ENCODE measurements around the gene TLE6.
"Not testable (repeated sequence)": the region's sequence is repeated elsewhere in the genome, so short reads cannot be mapped to it uniquely, and the experiment has no call there.

TLE6 gene

GRCh38 chr19:3004522-3004921 lies 27.2 kb downstream of the TLE6 start:
- no peak for DNase-seq

- no peak for DNase-seq
Measured at GRCh38 chr19:3005345-3005744, 28.0 kb downstream of the TLE6 start.

GRCh38 chr19:3006075-3006767 lies 28.9 kb downstream of the TLE6 start:
- DNase-seq, result no peak

DNA sequence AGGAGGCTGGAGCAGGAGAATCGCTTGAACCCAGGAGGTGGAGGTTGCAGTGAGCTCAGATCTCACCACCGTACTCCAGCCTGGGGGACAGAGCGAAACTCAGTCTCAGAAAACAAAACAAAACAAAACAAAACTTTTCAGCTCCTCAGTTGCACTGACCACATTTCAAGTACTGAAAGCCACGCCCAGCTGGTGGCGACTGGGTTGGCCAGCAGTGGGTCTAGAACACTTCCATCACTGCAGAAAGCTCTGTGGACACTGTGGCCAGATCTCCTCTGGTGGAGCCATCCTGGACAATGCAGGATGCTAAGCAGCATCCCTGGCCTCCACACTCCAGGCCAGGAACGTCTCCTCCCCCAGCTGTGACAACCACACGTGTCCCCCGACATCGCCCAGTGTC lies 30.6 kb downstream of the TLE6 start:
- DNase-seq, result no peak

GRCh38 chr19:3008994-3009393 lies 31.6 kb downstream of the TLE6 start:
- no peak for DNase-seq

GRCh38 chr19:3010871-3011270 lies 33.5 kb downstream of the TLE6 start:
- no peak for DNase-seq

DNA sequence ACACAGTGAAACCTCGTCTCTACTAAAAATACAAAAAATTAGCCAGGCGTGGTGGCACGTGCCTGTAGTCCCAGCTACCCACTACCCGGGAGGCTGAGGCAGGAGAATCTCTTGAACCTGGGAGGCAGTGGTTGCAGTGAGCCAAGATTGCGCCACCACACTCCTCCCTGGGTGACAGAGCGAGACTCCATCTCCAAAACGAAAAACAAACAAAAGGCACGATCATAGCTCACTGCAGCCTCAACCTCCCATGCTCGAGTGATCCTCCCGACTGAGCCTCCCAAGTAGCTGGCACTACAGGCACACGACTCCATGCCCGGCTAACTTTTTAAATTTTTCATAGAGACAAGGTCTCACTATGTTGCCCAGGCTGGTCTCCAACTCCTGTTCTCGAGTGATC lies 34.7 kb downstream of the TLE6 start:
- DNase-seq, result not testable (repeated sequence)

DNA sequence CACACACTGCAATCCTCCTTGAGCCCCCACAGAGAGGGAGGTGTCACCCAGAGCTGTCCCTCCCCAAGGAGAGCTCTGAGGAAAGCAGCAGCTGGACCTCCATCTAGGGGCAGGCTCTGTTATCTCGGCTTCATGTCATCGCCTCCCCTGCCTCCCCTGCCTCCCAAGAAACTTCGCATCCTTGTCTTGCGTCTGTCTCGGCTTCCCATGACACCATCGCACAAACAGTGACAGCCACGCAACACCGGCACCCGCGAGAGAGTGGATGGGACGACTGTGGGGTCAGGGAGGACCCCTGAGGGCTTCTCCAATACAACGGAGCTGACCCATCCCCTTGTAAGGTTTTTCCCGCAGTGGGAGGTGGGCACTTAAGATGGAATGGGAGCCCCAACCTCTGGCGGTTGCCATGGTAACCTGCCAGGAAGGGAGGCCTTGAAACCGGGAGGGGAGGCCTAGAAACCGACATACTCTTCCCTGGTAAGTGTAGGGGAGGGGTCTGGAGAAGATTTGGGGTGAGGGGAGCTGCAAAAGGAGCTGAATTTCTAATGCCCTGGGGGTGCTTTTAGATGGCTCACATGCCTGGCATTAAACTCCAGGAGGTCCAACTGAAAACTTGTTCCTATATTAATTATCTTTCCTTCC lies 35.4 kb downstream of the TLE6 start:
- no peak for DNase-seq

GRCh38 chr19:3013263-3013725 lies 35.9 kb downstream of the TLE6 start:
- DNase-seq, result no peak

DNA sequence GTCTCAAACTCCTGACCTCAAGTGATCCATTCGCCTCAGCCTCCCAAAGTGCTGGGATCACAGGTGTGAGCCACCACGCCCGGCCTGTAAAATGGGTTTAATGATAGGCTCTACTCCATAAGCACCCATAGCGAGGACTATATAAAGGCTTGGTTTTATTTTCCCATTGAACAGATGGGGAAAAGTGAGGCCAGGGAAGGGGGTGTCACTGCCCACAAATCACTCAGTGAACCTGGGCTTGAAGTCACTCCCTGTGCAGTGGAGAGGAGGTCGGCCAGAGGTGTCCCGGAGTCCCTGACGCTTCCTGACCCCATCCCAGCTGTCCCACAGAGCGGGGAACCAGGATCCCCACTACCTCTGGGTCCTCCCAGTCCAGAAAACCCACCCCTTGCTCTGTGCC lies 36.8 kb downstream of the TLE6 start:
- no peak for DNase-seq

- no peak for DNase-seq
Measured at GRCh38 chr19:3015126-3016057, 38.0 kb downstream of the TLE6 start.

DNA sequence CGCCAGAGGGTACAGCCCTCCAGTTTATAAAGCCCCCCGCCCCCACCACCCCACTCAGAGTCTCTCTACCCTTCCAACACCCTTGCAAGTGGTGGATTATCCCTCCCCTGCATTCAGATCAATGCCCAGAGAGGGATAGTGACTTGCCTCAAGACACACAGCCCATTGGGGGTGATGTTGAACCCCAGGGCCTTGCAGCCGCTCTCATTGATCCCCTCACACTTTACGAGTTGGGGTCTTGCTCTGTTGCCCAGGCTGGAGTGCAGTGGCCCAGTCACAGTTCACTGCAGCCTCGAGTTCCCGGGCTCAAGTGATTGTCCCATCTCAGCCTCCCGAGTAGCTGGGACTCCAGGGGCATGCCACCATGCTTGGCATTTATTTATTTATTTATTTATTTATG lies 40.6 kb downstream of the TLE6 start:
- no peak for DNase-seq

- no peak for DNase-seq
Measured at GRCh38 chr19:3019211-3019854, 42.0 kb downstream of the TLE6 start.

DNA sequence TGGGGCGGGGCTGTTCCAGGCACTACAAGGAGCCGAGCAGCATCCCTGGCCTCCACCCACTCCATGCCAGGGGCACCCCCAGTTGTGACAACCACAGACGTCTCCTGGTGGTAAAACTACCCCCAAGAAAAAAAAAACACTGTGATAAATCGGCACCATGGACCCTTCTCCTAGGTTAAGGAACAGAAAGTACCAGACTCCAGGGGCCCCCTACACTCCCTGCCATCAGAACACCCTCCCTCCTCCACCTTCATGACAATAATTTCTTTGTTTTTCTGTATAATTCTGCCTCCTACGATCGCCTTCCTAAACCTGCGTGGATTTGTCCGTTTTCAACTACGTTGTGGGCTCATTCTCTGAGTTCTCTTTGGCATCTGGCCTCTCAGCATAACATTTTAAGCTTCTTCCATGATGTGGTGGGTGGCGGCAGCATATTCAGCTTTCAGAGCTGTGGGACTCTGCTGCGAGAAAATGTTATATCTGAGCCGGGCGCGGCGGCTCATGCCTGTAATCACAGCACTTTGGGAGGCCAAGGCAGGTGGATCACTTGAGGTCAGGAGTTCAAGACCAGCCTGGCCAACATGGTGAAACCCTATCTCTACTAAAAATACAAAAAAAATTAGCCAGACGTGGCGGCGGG lies 43.1 kb downstream of the TLE6 start:
- no peak for DNase-seq

DNA sequence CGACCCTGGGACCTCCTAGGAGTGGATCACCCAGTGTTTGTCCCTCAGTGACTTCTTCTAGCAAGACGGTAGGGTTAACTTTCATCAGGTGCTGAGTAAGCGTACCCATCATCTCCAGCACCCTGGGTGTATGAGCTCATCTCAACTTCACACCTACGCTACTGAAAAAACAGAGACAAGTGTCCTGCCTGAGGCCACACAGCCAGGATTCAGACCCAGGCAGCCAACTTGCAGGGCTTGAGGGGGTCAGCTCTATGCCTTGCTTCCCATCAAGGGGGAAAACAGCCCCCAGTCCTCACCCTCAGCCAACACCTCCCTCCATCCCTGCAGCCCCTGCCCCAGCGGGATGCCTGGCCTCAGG lies 47.1 kb downstream of the TLE6 start:
- no peak for DNase-seq

GRCh38 chr19:3024870-3025548 lies 47.6 kb downstream of the TLE6 start:
- no peak for DNase-seq

- DNase-seq, result no peak
Measured at GRCh38 chr19:3025549-3025886, 48.2 kb downstream of the TLE6 start.

- DNase-seq, result no peak
Measured at GRCh38 chr19:3026768-3027167, 49.4 kb downstream of the TLE6 start.

- no peak for DNase-seq
Measured at GRCh38 chr19:3027292-3027691, 49.9 kb downstream of the TLE6 start.

GRCh38 chr19:3027981-3028304 lies 50.6 kb downstream of the TLE6 start:
- no peak for DNase-seq

GRCh38 chr19:3028305-3029064 lies 51.1 kb downstream of the TLE6 start:
- DNase-seq, result no peak

Data from NCI-H2081 (cell line).